HG03457 (cell line): ENCODE results near the gene NR2F6.
"Not testable (repeated sequence)": the region's sequence is repeated elsewhere in the genome, so short reads cannot be mapped to it uniquely, and the experiment has no call there.

ENCODE experiments used
- ATAC-seq: cut with Tn5 transposase; IDR thresholded peaks from one replicate; pipeline ENCODE4 v1.9.1; 2021; ENCODE audit warnings: moderate number of reproducible peaks; ENCODE audit not compliant: unreplicated experiment

Gene NR2F6

DNA sequence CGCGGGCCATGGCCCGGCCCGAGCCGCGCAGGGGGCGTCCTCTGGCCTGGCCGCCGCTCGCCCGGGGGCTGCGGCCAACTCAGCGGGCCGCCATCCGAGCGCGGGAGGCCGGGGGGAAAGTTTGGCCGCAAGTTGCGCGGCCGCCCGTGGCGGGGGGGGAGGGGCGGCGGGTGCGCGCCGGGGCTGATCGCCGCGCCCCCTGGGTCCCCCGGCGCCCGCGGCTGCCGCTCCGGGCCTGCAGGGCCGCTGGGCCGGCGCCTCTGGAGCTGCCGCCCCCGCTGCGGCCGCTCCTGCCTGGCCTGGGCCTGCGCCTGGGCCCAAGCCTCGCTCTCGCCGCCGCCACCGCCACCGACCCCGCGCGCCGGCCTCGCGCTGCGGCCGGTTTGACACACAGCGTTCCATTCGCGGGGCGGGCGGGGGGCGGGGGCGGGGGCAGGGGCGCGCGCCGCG is at the start of gene NR2F6:
Gene NR2F6, minus strand, starts transcription at position 385 of the 450 bp plus-strand sequence. CDS start 699 bp downstream, outside the sequence.
- no peak for ATAC-seq

DNA sequence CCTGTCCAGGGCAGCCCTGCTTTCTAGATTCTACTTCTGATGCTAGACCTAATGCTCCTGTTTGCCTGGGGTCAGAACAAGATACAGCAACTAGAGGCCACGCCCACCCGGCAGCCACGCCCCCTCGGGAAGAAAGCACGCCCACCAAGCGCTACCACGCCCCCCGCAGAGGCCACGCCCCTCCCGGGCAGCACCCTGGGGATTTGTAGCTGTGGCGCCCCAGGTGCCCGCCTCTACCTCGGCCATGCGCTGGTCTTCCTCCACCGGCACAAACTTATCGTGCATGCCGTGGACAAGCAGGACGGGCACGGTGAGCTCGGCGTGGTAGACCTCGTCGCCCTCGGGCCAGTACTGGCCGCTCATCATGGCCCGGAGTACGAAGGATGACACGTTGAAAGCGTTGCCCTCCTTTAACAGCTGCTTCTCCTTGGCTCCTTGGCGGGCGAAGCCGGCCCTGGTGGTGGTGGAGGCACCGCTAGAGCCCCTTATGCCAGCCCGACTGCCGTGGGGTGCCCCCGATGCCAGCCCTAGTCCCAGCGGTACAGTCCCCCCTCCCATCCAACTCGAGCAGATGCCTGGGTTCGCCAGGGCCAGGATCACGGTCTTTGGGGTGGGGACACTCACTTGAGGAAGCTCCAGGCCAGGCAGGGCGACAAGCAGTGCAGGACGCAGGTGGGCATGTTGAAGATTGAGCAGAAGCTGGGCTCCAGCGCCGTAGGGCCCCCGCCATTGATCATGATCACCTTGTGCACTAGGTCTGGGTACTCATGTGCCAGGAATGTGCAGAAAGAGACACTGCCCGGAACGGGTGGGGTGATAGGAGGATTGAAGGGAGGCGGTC is 48.6 kb upstream of the NR2F6 start:
- ATAC-seq: no peak

DNA sequence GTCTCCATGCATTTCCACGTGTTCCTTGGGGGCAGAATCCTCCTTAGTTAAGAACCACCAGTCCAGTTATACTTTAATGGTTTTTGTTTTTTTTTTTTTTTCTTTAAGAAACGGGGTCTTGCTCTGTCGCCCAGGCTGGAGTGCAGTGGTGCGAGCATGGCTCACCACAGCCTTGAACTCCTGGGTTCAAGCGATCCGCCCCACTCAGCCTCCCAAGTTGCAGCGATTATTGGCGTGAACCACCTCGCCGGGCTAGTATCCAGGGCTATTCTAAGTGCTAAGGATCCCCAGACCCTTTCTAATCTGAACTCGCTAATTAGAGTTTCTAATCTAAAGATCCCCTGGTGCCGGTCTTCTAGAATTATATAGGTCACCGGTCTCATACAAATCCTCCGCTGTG is 47.9 kb upstream of the NR2F6 start:
- no peak for ATAC-seq

- ATAC-seq: no peak
Measured at GRCh38 chr19:17292301-17293074, 46.8 kb upstream of the NR2F6 start.

- ATAC-seq: no peak
Measured at GRCh38 chr19:17289489-17289888, 43.8 kb upstream of the NR2F6 start.

GRCh38 chr19:17286752-17287151 is 41.0 kb upstream of the NR2F6 start:
- no peak for ATAC-seq

- ATAC-seq: no peak
Measured at GRCh38 chr19:17286263-17286662, 40.5 kb upstream of the NR2F6 start.

GRCh38 chr19:17285415-17286135 is 39.9 kb upstream of the NR2F6 start:
- ATAC-seq: no peak

- ATAC-seq: no peak
Measured at GRCh38 chr19:17283504-17283996, 37.8 kb upstream of the NR2F6 start.

- ATAC-seq: no peak
Measured at GRCh38 chr19:17282488-17283125, 36.9 kb upstream of the NR2F6 start.

- no peak for ATAC-seq
Measured at GRCh38 chr19:17281391-17282304, 35.9 kb upstream of the NR2F6 start, which contains the start of gene ANKLE1. Gene ANKLE1 (plus strand): TSS chr19:17281901. CDS start chr19:17281921, 20 bp downstream.

- no peak for ATAC-seq
Measured at GRCh38 chr19:17279436-17279835, 33.7 kb upstream of the NR2F6 start.

DNA sequence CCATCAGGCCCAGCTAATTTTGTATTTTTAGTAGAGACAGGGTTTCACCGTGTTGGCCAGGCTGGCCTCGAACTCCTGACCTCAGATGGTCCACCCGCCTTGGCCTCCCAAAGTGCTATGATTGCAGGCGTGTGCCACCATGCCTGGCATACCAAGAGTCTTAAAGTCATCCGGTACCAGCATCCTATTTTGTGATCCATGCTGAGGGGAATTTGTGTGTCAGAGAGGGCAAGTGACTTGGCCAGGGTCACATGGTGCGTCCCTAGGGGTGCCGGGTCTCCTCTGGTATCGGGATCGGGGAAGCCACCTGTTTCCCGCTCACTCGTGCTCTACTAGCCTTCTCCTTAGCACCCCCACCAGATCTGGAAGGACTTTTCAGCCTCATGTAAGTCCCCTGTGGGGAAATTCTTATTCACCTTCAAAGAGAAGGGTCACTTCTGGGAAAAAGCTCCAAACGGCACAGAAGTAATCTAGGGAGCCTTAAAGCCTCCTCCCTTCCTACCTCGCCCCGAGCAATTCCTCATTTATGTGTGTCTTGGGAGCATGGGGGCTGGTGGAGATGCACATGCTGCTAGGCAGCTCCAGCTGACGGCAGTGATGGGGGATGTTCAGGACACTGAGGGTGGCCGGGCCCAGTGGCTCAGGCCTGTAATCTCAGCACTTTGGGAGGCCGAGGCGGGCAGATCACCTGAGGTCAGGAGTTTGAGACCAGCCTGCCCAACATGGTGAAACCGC is 29.9 kb upstream of the NR2F6 start:
- no peak for ATAC-seq

DNA sequence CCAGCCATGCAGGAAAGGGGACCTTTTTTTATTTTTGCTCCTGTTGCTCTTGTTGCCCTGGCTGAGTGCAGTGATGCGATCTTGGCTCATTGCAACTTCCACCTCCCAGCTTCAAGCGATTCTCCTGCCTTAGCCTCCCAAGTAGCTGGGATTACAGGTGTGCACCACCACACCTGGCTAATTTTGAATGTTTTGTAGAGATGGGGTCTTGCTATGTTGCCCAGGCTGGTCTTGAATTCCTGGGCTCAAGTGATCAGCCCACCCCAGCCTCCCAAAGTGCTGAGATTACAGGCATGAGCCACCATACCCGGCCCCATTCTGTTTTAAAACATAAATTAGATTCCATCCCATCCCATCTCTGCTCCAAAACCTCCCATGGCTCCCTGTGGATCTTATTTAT is 29.2 kb upstream of the NR2F6 start:
- not testable (repeated sequence) for ATAC-seq

DNA sequence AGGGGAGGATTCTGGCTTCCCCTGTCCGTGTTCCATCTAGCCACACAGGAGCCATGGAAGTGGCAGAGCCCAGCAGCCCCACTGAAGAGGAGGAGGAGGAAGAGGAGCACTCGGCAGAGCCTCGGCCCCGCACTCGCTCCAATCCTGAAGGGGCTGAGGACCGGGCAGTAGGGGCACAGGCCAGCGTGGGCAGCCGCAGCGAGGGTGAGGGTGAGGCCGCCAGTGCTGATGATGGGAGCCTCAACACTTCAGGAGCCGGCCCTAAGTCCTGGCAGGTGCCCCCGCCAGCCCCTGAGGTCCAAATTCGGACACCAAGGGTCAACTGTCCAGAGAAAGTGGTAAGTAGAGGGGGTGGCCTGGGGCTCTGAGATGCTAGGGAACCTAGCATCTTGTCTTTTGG is 23.0 kb upstream of the NR2F6 start:
- no peak for ATAC-seq

- ATAC-seq: peak; percentile 74
Measured at GRCh38 chr19:17266975-17267788, 21.5 kb upstream of the NR2F6 start, which contains the start of gene BABAM1. Gene BABAM1 (plus strand): TSS chr19:17267443. CDS start chr19:17268807, 1,364 bp downstream.

- ATAC-seq: no peak
Measured at GRCh38 chr19:17266589-17266974, 20.9 kb upstream of the NR2F6 start.

DNA sequence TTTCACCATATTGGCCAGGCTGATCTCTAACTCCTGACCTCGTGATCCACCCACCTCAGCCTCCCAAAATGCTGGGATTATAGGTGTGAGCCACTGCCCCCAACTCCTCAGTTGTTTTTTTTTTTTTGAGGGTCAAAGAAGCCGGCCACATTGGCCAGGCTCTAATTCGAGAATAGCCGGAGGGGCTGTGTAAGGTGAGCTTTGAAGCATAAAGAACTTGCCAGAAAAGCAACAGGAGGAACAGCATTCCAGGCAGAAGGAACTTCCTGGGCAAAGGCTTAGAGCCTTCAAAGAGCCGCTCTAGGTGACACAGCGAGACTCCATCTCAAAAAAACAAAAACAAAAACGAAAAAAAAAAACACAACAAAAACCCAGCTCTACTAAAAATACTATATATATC is 20.3 kb upstream of the NR2F6 start:
- ATAC-seq: no peak
